ENCODE measurements around the gene IL1RAPL2. TPM values are rescaled to one million over a fixed set of nuclear protein-coding genes. Genes with fewer than 3 reads are reported as not detected.
"Not testable (repeated sequence)": the region's sequence is repeated elsewhere in the genome, so short reads cannot be mapped to it uniquely, and the experiment has no call there.

The IL1RAPL2 gene
- polyA plus RNA-seq, 3 donors = 1.1 to 1.5 (median 1.3) TPM

- no peak for DNase-seq (ENCODE audit: extremely low read depth in 1 of 11, low read depth in 9 of 11, low spot score in 4 of 11)
These were observed 548.6 kb downstream of the IL1RAPL2 start for GRCh38 chrX:105114554-105115130.

- DNase-seq (ENCODE audit: extremely low read depth in 1 of 11, low read depth in 9 of 11, low spot score in 4 of 11) = not testable (repeated sequence)
These were observed 549.8 kb downstream of the IL1RAPL2 start for GRCh38 chrX:105115596-105116320.

GRCh38 chrX:105116486-105116885, 550.5 kb downstream of the IL1RAPL2 start:
- DNase-seq (ENCODE audit: extremely low read depth in 1 of 11, low read depth in 9 of 11, low spot score in 4 of 11) = no peak

- DNase-seq (ENCODE audit: extremely low read depth in 1 of 11, low read depth in 9 of 11, low spot score in 4 of 11) = no peak
These were observed 551.6 kb downstream of the IL1RAPL2 start for GRCh38 chrX:105117621-105118020.

GRCh38 chrX:105120463-105120862, 554.5 kb downstream of the IL1RAPL2 start:
- DNase-seq (ENCODE audit: extremely low read depth in 1 of 11, low read depth in 9 of 11, low spot score in 4 of 11) = no peak

GRCh38 chrX:105121186-105121585, 555.2 kb downstream of the IL1RAPL2 start:
- DNase-seq (ENCODE audit: extremely low read depth in 1 of 11, low read depth in 9 of 11, low spot score in 4 of 11) = no peak

GRCh38 chrX:105126201-105126600, 560.2 kb downstream of the IL1RAPL2 start:
- no peak for DNase-seq (ENCODE audit: extremely low read depth in 1 of 11, low read depth in 9 of 11, low spot score in 4 of 11)

- DNase-seq (ENCODE audit: extremely low read depth in 1 of 11, low read depth in 9 of 11, low spot score in 4 of 11) = no peak
These were observed 568.3 kb downstream of the IL1RAPL2 start for GRCh38 chrX:105134273-105134672.

GRCh38 chrX:105136786-105137185, 570.8 kb downstream of the IL1RAPL2 start:
- DNase-seq (ENCODE audit: extremely low read depth in 1 of 11, low read depth in 9 of 11, low spot score in 4 of 11) = no peak

GRCh38 chrX:105150036-105150435, 584.0 kb downstream of the IL1RAPL2 start:
- DNase-seq (ENCODE audit: extremely low read depth in 1 of 11, low read depth in 9 of 11, low spot score in 4 of 11) = no peak

- peak in 4 of 11 donors; percentile 0 to 7 (median 4) for DNase-seq (ENCODE audit: extremely low read depth in 1 of 11, low read depth in 9 of 11, low spot score in 4 of 11)
These were observed 584.6 kb downstream of the IL1RAPL2 start for GRCh38 chrX:105150557-105150956.

- no peak for DNase-seq (ENCODE audit: extremely low read depth in 1 of 11, low read depth in 9 of 11, low spot score in 4 of 11)
These were observed 601.2 kb downstream of the IL1RAPL2 start for GRCh38 chrX:105167233-105167632.

GRCh38 chrX:105168577-105168976, 602.6 kb downstream of the IL1RAPL2 start:
- DNase-seq (ENCODE audit: extremely low read depth in 1 of 11, low read depth in 9 of 11, low spot score in 4 of 11) = no peak

GRCh38 chrX:105173071-105173470, 607.1 kb downstream of the IL1RAPL2 start:
- DNase-seq (ENCODE audit: extremely low read depth in 1 of 11, low read depth in 9 of 11, low spot score in 4 of 11) = no peak

- no peak for DNase-seq (ENCODE audit: extremely low read depth in 1 of 11, low read depth in 9 of 11, low spot score in 4 of 11)
These were observed 613.6 kb downstream of the IL1RAPL2 start for GRCh38 chrX:105179644-105180043.

- no peak for DNase-seq (ENCODE audit: extremely low read depth in 1 of 11, low read depth in 9 of 11, low spot score in 4 of 11)
These were observed 623.1 kb downstream of the IL1RAPL2 start for GRCh38 chrX:105189093-105189492.

GRCh38 chrX:105190252-105190853, 624.4 kb downstream of the IL1RAPL2 start:
- DNase-seq (ENCODE audit: extremely low read depth in 1 of 11, low read depth in 9 of 11, low spot score in 4 of 11) = peak in 9 of 11 donors; percentile 2 to 28 (median 12)

GRCh38 chrX:105191878-105192277, 625.9 kb downstream of the IL1RAPL2 start:
- DNase-seq (ENCODE audit: extremely low read depth in 1 of 11, low read depth in 9 of 11, low spot score in 4 of 11) = peak in 1 of 11 donors; percentile 1

- DNase-seq (ENCODE audit: extremely low read depth in 1 of 11, low read depth in 9 of 11, low spot score in 4 of 11) = no peak
These were observed 643.4 kb downstream of the IL1RAPL2 start for GRCh38 chrX:105209406-105209805.

- no peak for DNase-seq (ENCODE audit: extremely low read depth in 1 of 11, low read depth in 9 of 11, low spot score in 4 of 11)
These were observed 644.3 kb downstream of the IL1RAPL2 start for GRCh38 chrX:105210258-105210657.
